RPMI8226 (cell line): ENCODE data around the gene DLGAP5.

Source experiments
- DNase-seq: peaks from one replicate; pipeline ENCODE4 v3.0.0-alpha.2; 2015

The DLGAP5 gene

GRCh38 chr14:55180434-55180833 is 11.0 kb downstream of the DLGAP5 start:
- no peak for DNase-seq

GRCh38 chr14:55180006-55180405 is 11.4 kb downstream of the DLGAP5 start:
- no peak for DNase-seq

GRCh38 chr14:55170526-55170925 is 20.9 kb downstream of the DLGAP5 start:
- no peak for DNase-seq

GRCh38 chr14:55160989-55161388 is 30.4 kb downstream of the DLGAP5 start:
- peak; percentile 4 for DNase-seq

- DNase-seq, result peak; percentile 2
Observed at GRCh38 chr14:55158412-55158811, 33.0 kb downstream of the DLGAP5 start.

GRCh38 chr14:55157080-55157479 is 34.3 kb downstream of the DLGAP5 start:
- DNase-seq, result no peak

GRCh38 chr14:55153951-55154350 is 37.4 kb downstream of the DLGAP5 start:
- no peak for DNase-seq

- DNase-seq, result no peak
Observed at GRCh38 chr14:55152052-55152753, 39.2 kb downstream of the DLGAP5 start.

GRCh38 chr14:55151601-55152000 is 39.8 kb downstream of the DLGAP5 start:
- DNase-seq, result no peak

- DNase-seq, result no peak
Observed at GRCh38 chr14:55146425-55146824, 45.0 kb downstream of the DLGAP5 start.

GRCh38 chr14:55142466-55142865 is 48.9 kb downstream of the DLGAP5 start:
- DNase-seq, result no peak

GRCh38 chr14:55141825-55142224 is 49.6 kb downstream of the DLGAP5 start:
- no peak for DNase-seq

- no peak for DNase-seq
Observed at GRCh38 chr14:55139696-55140509, 51.5 kb downstream of the DLGAP5 start.

GRCh38 chr14:55139141-55139540 is 52.2 kb downstream of the DLGAP5 start:
- no peak for DNase-seq

GRCh38 chr14:55138091-55138490 is 53.3 kb downstream of the DLGAP5 start:
- DNase-seq, result no peak

GRCh38 chr14:55136885-55137786 is 54.2 kb downstream of the DLGAP5 start:
- DNase-seq, result no peak

- DNase-seq, result no peak
Observed at GRCh38 chr14:55136241-55136640, 55.1 kb downstream of the DLGAP5 start.

GRCh38 chr14:55133416-55133815 is 58.0 kb downstream of the DLGAP5 start:
- DNase-seq, result peak; percentile 8

- no peak for DNase-seq
Observed at GRCh38 chr14:55131370-55132137, 59.8 kb downstream of the DLGAP5 start.

- no peak for DNase-seq
Observed at GRCh38 chr14:55130196-55130550, 61.2 kb downstream of the DLGAP5 start.

GRCh38 chr14:55129428-55130195 is 61.8 kb downstream of the DLGAP5 start:
- DNase-seq, result peak; percentile 20

GRCh38 chr14:55129086-55129427 is 62.3 kb downstream of the DLGAP5 start, which contains the start of gene LGALS3:
Gene LGALS3, plus strand, starts transcription at chr14:55129252. Its CDS starts 8,122 bp downstream, at chr14:55137374.
- peak; percentile 57 for DNase-seq
